Activated CD8-positive, alpha-beta memory T cell treated with anti-CD3 and anti-CD28 coated beads, Interleukin-2, amount 10 ng/mL, durations not matched to agents 7 days and 5 days (primary cell): ENCODE results near the gene ACOT8. TPM values are rescaled to one million over a fixed set of nuclear protein-coding genes. Genes with fewer than 3 reads are reported as not detected.

Experiments used
- ATAC-seq: fragments of 150-1000 bp; cut with Tn5 transposase; one replicate; pipeline ENCODE4 v1.10.0; 2021; ENCODE audit warnings: moderate library complexity
- CTCF ChIA-PET: fragments of 350-600 bp; sonication (Branson Sonifier 250); formaldehyde crosslinking; loops from one replicate; lab custom pipeline; 2021; ENCODE audit warnings: antibody characterized with exemption; lab: Charles Lee
- DNase-seq: peaks from one replicate; pipeline ENCODE4 v3.0.0-alpha.2; 2020
- H3K27ac Mint-ChIP-seq: one replicate; pipeline ENCODE4 v1.8.0; 2021; ENCODE audit warnings: mild to moderate bottlenecking, mixed read lengths
- H3K27me3 Mint-ChIP-seq: one replicate; pipeline ENCODE4 v1.8.0; 2021; ENCODE audit warnings: mixed read lengths
- H3K36me3 Mint-ChIP-seq: one replicate; pipeline ENCODE4 v1.8.0; 2021; ENCODE audit warnings: mild to moderate bottlenecking, mixed read lengths
- H3K4me1 Mint-ChIP-seq: one replicate; pipeline ENCODE4 v1.8.0; 2021; ENCODE audit warnings: mixed read lengths
- H3K4me3 Mint-ChIP-seq: one replicate; pipeline ENCODE4 v1.8.0; 2021; ENCODE audit warnings: mild to moderate bottlenecking, moderate library complexity, mixed read lengths
- H3K9me3 Mint-ChIP-seq: one replicate; pipeline ENCODE4 v1.8.0; 2022; ENCODE audit warnings: low read depth, mixed read lengths
- total RNA-seq, 2 experiments: library from RNA; stranded (reverse); gene quantifications; one replicate each; pipeline ENCODE4 v1.2.3, GENCODE V29; 2021

ACOT8 gene
- total RNA-seq, 2 experiments from 2014 or later: 36.1 TPM

DNA sequence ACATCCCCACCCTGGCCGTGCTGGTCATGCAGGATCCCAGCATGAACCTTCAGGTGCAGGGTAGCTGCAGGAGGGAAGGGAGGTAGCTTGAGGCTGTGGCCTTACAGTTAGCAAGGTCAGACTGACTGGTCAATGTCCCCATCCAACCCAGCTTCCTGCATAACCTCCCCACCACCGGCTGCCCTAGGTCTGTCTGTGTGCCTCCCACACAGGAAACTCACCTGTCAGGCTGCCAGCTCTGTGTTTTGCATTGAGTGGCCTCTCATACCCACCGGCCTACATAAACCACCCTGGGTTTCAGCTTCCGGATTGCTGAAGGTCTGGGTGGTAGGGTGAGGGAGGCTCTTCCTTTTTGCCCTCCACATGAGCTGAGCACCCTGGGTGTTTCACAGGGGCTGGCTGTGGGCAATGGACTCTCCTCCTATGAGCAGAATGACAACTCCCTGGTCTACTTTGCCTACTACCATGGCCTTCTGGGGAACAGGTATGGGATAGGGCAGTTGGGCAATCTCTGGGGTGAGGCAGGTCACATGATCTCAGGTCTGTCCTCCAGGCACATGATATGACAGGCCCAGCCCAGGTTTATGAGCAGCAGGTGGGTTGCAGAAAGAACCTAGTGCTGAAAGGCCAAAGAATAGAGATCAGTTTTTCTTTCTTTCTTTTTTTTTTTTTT lies 35.8 kb upstream of the ACOT8 start:
- no peaks in the 10 kb centered on the region for H3K27me3 Mint-ChIP-seq
- H3K27ac Mint-ChIP-seq: peak overlapping the region; percentile 66
- H3K4me1 Mint-ChIP-seq: peaks cover 35% of the 10 kb centered on the region
- H3K4me3 Mint-ChIP-seq: peak overlapping the region; percentile 84
- DNase-seq: peak; percentile 54
- no peak for ATAC-seq
- H3K9me3 Mint-ChIP-seq: no peaks in the 10 kb centered on the region
- peaks cover 4% of the 10 kb centered on the region for H3K36me3 Mint-ChIP-seq
- CTCF ChIA-PET: interaction anchor here (0.9 to 3.5 kb wide), 8 partner anchors 12 to 94 kb away, joined by 3 to 19 read pairs (median 3); partner anchors contain the start of gene ZSWIM1

- Mint-ChIP-seq H3K27me3 (no peaks in the 10 kb centered on the region), H3K4me3 (peak overlapping the region; percentile 84), H3K27ac (peak overlapping the region; percentile 57), H3K9me3 (no peaks in the 10 kb centered on the region), H3K36me3 (peaks cover 4% of the 10 kb centered on the region), H3K4me1 (peaks cover 35% of the 10 kb centered on the region)
- DNase-seq: no peak
- ATAC-seq: no peak
- CTCF ChIA-PET: interaction anchor here (0.9 to 3.5 kb wide), 7 partner anchors 11 to 95 kb away, joined by 3 to 19 read pairs (median 3); partner anchors contain the start of gene ZSWIM1
These were observed 35.0 kb upstream of the ACOT8 start for GRCh38 chr20:45892049-45892825.

GRCh38 chr20:45890985-45891983 lies 34.1 kb upstream of the ACOT8 start, which contains the start of the genes CTSA and NEURL2:
TSS of gene CTSA (plus strand) at chr20:45891335. CDS start at chr20:45891569, 234 bp downstream.
TSS of gene NEURL2 (minus strand) at chr20:45891208. CDS start at chr20:45890991, 217 bp downstream.
- H3K36me3 Mint-ChIP-seq: peaks cover 4% of the 10 kb centered on the region
- no peaks in the 10 kb centered on the region for H3K27me3 Mint-ChIP-seq
- H3K27ac Mint-ChIP-seq: peak within 1 kb of the TSS; percentile 75
- peak within 1 kb of the TSS; percentile 84 for H3K4me3 Mint-ChIP-seq
- CTCF ChIA-PET: interaction anchor here (0.7 to 3.5 kb wide), 13 partner anchors 8 to 100 kb away, joined by 3 to 19 read pairs (median 3); partner anchors contain the start of genes DNTTIP1, PCIF1, WFDC3 and ZSWIM1
- H3K4me1 Mint-ChIP-seq: peaks cover 35% of the 10 kb centered on the region
- peak; percentile 91 for DNase-seq
- H3K9me3 Mint-ChIP-seq: no peaks in the 10 kb centered on the region
- peak; percentile 88 for ATAC-seq

- Mint-ChIP-seq H3K9me3 (no peaks in the 10 kb centered on the region), H3K4me3 (peak overlapping the region; percentile 84), H3K4me1 (peaks cover 37% of the 10 kb centered on the region), H3K27ac (peak overlapping the region; percentile 56), H3K27me3 (no peaks in the 10 kb centered on the region), H3K36me3 (peaks cover 4% of the 10 kb centered on the region)
- CTCF ChIA-PET: interaction anchor here (0.7 to 3.5 kb wide), 17 partner anchors 9 to 124 kb away, joined by 3 to 19 read pairs (median 4); partner anchors contain the start of genes DNTTIP1, PCIF1, UBE2C and WFDC3
- peak; percentile 55 for DNase-seq
- peak; percentile 3 for ATAC-seq
These were observed 33.1 kb upstream of the ACOT8 start for GRCh38 chr20:45890077-45890984.

DNA sequence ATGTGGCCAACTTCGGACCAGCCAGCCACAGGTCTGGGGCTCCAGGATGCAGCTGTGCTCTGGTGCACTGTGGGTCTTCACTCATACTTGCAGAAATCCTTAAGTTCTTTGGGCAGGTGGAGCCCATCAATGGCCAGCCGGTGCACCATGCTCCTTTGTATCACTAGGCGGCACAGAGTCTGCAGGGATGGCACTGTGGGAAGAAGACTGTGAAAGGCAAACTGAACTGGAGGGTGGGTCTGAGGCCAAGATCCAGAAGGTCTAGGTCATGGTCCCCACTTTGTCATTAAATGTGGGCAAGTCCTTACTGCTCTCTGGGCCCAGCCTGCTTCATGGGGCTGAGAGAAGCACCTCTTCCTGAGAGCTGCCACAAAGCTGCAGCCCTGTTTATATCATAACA lies 31.5 kb upstream of the ACOT8 start:
- DNase-seq (no peak), ATAC-seq (no peak)
- peaks cover 39% of the 10 kb centered on the region for H3K4me1 Mint-ChIP-seq
- no peaks in the 10 kb centered on the region for H3K9me3 Mint-ChIP-seq
- H3K4me3 Mint-ChIP-seq: no peak overlapping the region
- H3K27ac Mint-ChIP-seq: no peak overlapping the region
- H3K36me3 Mint-ChIP-seq: peaks cover 4% of the 10 kb centered on the region
- H3K27me3 Mint-ChIP-seq: no peaks in the 10 kb centered on the region
- CTCF ChIA-PET: interaction anchor here (1.5 to 2.1 kb wide), 3 partner anchors 8 to 61 kb away, joined by 3 to 8 read pairs (median 4); partner anchors contain the start of gene ZSWIM1

DNA sequence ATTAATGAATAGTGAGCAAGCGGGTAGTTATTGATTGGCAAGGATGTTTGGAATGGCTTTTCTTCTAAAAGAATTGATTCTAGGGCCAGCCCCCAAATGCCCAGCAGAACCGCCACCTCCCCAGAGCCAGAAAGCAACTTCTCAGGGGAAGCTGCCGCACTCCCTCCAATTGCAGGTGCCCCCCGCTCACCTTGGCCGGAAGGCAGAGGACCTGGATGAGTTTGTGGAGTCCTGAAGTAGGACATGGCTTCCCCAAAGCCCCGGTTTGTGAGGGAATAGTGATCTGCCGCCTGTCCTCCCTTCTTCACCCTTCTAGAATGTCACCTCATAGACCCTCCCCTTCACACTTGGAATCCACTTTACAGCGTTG lies 30.1 kb upstream of the ACOT8 start, which contains the start of gene SPATA25:
SPATA25 (minus strand) TSS at position 277 of the 370 bp plus-strand sequence; CDS start at position 245, 32 bp downstream.
- Mint-ChIP-seq H3K4me3 (no peak within 1 kb of the TSS), H3K27ac (no peak within 1 kb of the TSS), H3K36me3 (peaks cover 13% of the 10 kb centered on the region), H3K27me3 (peaks cover 5% of the 10 kb centered on the region), H3K9me3 (no peaks in the 10 kb centered on the region), H3K4me1 (peaks cover 37% of the 10 kb centered on the region)
- CTCF ChIA-PET: interaction anchor here (0.7 kb wide), 1 partner anchor 116 kb away, joined by 3 read pairs; no protein-coding TSS in a partner anchor
- DNase-seq: no peak
- no peak for ATAC-seq

- Mint-ChIP-seq H3K27ac (no peak overlapping the region), H3K9me3 (no peaks in the 10 kb centered on the region), H3K36me3 (peaks cover 15% of the 10 kb centered on the region), H3K4me1 (peaks cover 36% of the 10 kb centered on the region), H3K27me3 (peaks cover 8% of the 10 kb centered on the region), H3K4me3 (no peak overlapping the region)
- ATAC-seq (no peak), DNase-seq (no peak)
- CTCF ChIA-PET: interaction anchor here (0.7 kb wide), 1 partner anchor 116 kb away, joined by 3 read pairs; no protein-coding TSS in a partner anchor
These were observed 29.6 kb upstream of the ACOT8 start for GRCh38 chr20:45886590-45887345.

GRCh38 chr20:45883100-45883469 lies 25.9 kb upstream of the ACOT8 start:
- no peak overlapping the region for H3K4me3 Mint-ChIP-seq

GRCh38 chr20:45882469-45883099 lies 25.4 kb upstream of the ACOT8 start:
- Mint-ChIP-seq H3K4me1 (peaks cover 42% of the 10 kb centered on the region), H3K4me3 (peak overlapping the region; percentile 4), H3K36me3 (peaks cover 16% of the 10 kb centered on the region), H3K27ac (peak overlapping the region; percentile 16), H3K27me3 (peaks cover 8% of the 10 kb centered on the region), H3K9me3 (no peaks in the 10 kb centered on the region)
- ATAC-seq (no peak), DNase-seq (no peak)
- CTCF ChIA-PET: interaction anchor here (0.8 to 1.8 kb wide), 4 partner anchors 21 to 111 kb away, joined by 3 to 5 read pairs (median 4); no protein-coding TSS in a partner anchor

More at GRCh38 chr20:45883100-45883469, 25.9 kb upstream of the ACOT8 start:
- Mint-ChIP-seq H3K36me3 (peaks cover 16% of the 10 kb centered on the region), H3K4me1 (peaks cover 42% of the 10 kb centered on the region), H3K27ac (peak overlapping the region; percentile 16), H3K27me3 (peaks cover 8% of the 10 kb centered on the region), H3K9me3 (no peaks in the 10 kb centered on the region)
- DNase-seq (no peak), ATAC-seq (no peak)
- CTCF ChIA-PET: interaction anchor here (0.8 to 1.4 kb wide), 4 partner anchors 22 to 140 kb away, joined by 3 to 4 read pairs (median 3); no protein-coding TSS in a partner anchor

- peak; percentile 99 for DNase-seq
- CTCF ChIA-PET: interaction anchor here (0.6 to 2.2 kb wide), 11 partner anchors 8 to 141 kb away, joined by 3 to 8 read pairs (median 3); partner anchors contain the start of genes CTSA and NEURL2
These were observed 24.0 kb upstream of the ACOT8 start, which contains the start of gene ZSWIM1 for GRCh38 chr20:45880988-45881788. TSS of gene ZSWIM1 (plus strand) at chr20:45881227. CDS start at chr20:45882593, 1,366 bp downstream.

More at GRCh38 chr20:45880988-45881788, 24.0 kb upstream of the ACOT8 start, which contains the start of gene ZSWIM1:
- H3K4me1 Mint-ChIP-seq: peaks cover 42% of the 10 kb centered on the region
- H3K27ac Mint-ChIP-seq: peak within 1 kb of the TSS; percentile 61
- peaks cover 8% of the 10 kb centered on the region for H3K27me3 Mint-ChIP-seq
- no peaks in the 10 kb centered on the region for H3K9me3 Mint-ChIP-seq
- H3K4me3 Mint-ChIP-seq: peak within 1 kb of the TSS; percentile 78
- H3K36me3 Mint-ChIP-seq: peaks cover 22% of the 10 kb centered on the region
- ATAC-seq: peak; percentile 99
